Neural crest cell (in vitro differentiated cells): ENCODE data around the gene HNRNPD. TPM values are rescaled to one million over a fixed set of nuclear protein-coding genes. Genes with fewer than 3 reads are reported as not detected.
"Not testable (repeated sequence)": the region's sequence is repeated elsewhere in the genome, so short reads cannot be mapped to it uniquely, and the experiment has no call there.

Source experiments
- DNase-seq: peaks from one replicate; pipeline ENCODE4 v3.0.0; 2021; ENCODE audit warnings: low read depth, mixed read lengths, low spot score
- H3K27ac Mint-ChIP-seq: one replicate; pipeline ENCODE4 v1.8.0; 2021; ENCODE audit warnings: mild to moderate bottlenecking, mixed read lengths; ENCODE audit not compliant: unreplicated experiment
- H3K27me3 Mint-ChIP-seq: 2 replicates; pipeline ENCODE4 v1.8.0; 2021; ENCODE audit warnings: low read depth, mild to moderate bottlenecking, mixed read lengths
- H3K36me3 Mint-ChIP-seq: 2 replicates; pipeline ENCODE4 v1.8.0; 2021; ENCODE audit warnings: low read depth, mild to moderate bottlenecking, mixed read lengths
- H3K4me1 Mint-ChIP-seq: 2 replicates; pipeline ENCODE4 v1.8.0; 2021; ENCODE audit warnings: mixed read lengths
- H3K4me3 Mint-ChIP-seq: one replicate; pipeline ENCODE4 v1.8.0; 2021; ENCODE audit warnings: mild to moderate bottlenecking, mixed read lengths
- H3K9me3 Mint-ChIP-seq: 2 replicates; pipeline ENCODE4 v1.8.0; 2021; ENCODE audit warnings: mixed read lengths
- total RNA-seq: library from RNA; stranded (reverse); gene quantifications from 2 replicates; pipeline ENCODE4 v1.2.1, GENCODE V29; 2021
- TF ChIP-seq, protein P1 (sequence below): fragments of 200-600 bp; sonication (generic); conservative IDR thresholded peaks from 2 replicates; pipeline ENCODE4 v1.5.0; 2021; ENCODE audit warnings: antibody characterized with exemption, mild to moderate bottlenecking

HNRNPD gene
- total RNA-seq, 1 donor from 2014 or later, result 610 TPM

DNA sequence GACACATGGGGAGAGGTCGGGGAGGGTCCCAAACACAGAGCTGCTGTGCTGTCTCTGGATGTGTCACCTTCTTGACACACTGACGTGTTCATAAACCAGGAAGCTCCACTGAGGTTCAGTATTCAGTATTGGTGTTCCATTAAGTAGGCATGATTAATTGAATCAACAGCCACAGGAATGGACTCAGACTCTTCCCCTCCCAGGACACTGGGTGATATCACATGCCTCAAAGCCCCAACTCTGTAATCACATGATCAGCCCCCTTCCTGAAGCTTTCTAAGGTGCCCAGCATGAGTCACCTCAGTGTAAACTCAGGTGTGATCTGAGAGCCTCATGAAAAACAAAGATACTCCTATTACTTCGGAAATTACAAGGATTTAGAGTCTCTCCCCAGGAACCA lies 21.1 kb upstream of the HNRNPD start:
- Mint-ChIP-seq H3K36me3 (peaks cover 3% of the 10 kb centered on the region), H3K9me3 (no peaks in the 10 kb centered on the region), H3K4me1 (no peaks in the 10 kb centered on the region), H3K4me3 (no peak overlapping the region), H3K27me3 (no peaks in the 10 kb centered on the region), H3K27ac (no peak overlapping the region)
- no peak for DNase-seq
- TF ChIP-seq, protein P1, sequence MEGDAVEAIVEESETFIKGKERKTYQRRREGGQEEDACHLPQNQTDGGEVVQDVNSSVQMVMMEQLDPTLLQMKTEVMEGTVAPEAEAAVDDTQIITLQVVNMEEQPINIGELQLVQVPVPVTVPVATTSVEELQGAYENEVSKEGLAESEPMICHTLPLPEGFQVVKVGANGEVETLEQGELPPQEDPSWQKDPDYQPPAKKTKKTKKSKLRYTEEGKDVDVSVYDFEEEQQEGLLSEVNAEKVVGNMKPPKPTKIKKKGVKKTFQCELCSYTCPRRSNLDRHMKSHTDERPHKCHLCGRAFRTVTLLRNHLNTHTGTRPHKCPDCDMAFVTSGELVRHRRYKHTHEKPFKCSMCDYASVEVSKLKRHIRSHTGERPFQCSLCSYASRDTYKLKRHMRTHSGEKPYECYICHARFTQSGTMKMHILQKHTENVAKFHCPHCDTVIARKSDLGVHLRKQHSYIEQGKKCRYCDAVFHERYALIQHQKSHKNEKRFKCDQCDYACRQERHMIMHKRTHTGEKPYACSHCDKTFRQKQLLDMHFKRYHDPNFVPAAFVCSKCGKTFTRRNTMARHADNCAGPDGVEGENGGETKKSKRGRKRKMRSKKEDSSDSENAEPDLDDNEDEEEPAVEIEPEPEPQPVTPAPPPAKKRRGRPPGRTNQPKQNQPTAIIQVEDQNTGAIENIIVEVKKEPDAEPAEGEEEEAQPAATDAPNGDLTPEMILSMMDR, result no peak

DNA sequence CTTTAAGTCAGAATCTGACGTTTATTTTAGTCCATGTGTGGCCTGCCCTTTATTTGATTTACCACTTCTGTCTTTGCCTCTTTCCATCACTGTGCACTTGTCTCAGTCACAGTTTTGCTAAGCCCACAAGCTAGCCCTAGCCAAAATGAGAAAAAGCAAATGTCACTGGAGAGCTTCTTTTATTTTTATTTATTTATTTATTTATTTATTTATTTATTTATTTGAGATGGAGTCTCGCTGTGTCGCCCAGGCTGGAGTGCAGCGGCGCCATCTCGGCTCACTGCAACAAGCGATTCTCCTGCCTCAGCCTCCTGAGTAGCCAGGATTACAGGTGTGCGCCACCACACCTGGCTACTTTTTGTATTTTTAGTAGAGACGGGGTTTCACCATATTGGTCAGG lies 16.3 kb upstream of the HNRNPD start:
- not testable (repeated sequence) for DNase-seq, H3K4me3 Mint-ChIP-seq, H3K27me3 Mint-ChIP-seq, H3K36me3 Mint-ChIP-seq, H3K9me3 Mint-ChIP-seq, H3K4me1 Mint-ChIP-seq, H3K27ac Mint-ChIP-seq

DNA sequence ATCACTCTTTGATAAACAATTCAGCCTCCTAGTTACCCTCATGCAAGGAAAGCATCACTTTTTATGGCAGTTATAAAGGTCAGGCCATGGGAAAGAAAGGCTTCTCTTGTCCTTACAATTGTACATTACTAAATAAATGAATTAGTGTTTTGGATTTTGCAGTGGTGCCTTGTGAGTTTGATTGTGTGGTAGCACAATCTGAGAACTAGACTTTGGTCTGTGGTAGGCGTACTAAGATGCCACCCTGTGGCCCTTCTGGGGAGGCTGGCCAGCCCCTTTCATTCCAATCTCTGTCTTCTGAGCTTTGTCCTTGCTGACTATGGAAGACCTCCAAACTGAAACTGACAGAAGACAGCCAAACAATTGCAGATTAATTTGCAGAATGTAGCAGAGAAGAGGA lies 14.6 kb upstream of the HNRNPD start:
- TF ChIP-seq, protein P1, result no peak
- H3K27me3 Mint-ChIP-seq, result no peaks in the 10 kb centered on the region
- no peak overlapping the region for H3K4me3 Mint-ChIP-seq
- H3K36me3 Mint-ChIP-seq, result peaks cover 16% of the 10 kb centered on the region
- H3K27ac Mint-ChIP-seq, result no peak overlapping the region
- no peak for DNase-seq
- H3K9me3 Mint-ChIP-seq, result peaks cover 9% of the 10 kb centered on the region
- peaks cover 8% of the 10 kb centered on the region for H3K4me1 Mint-ChIP-seq

DNA sequence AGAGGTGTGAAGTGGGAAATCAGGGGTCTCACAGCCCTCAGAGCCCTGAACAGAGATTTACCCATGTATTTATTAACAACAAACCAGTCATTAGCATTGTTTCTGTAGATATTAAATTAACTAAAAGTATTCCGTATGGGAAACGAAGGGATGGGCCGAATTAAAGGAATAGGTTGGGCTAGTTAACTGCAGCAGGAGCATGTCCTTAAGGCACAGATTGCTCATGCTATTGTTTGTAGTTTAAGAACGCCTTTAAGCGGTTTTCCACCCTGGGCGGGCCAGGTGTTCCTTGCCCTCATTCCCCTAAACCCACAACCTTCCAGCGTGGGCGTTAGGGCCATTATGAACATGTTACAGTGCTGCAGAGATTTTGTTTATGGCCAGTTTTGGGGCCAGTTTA lies 12.5 kb upstream of the HNRNPD start:
- H3K4me3 Mint-ChIP-seq, H3K4me1 Mint-ChIP-seq, H3K27me3 Mint-ChIP-seq, H3K9me3 Mint-ChIP-seq, H3K27ac Mint-ChIP-seq, DNase-seq: not testable (repeated sequence)
- peaks cover 16% of the 10 kb centered on the region for H3K36me3 Mint-ChIP-seq

DNA sequence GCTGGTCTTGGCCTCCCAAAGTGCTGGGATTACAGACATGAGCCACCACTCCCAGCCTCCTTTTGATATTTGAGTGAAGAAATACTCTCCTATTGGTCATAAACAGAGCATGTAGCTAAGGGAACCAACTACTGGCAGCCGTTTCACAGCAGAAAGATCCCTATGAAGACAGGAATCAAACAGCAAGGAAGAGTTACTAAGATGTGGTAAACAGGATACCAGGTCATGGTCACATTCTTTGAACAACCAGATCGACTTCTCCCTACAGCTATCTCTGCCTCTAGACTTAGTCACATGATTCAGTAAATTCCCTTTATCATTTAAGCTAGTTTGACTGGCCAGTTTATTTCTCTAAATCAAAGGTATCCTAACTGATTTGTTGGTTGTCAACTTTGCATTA lies 9.0 kb upstream of the HNRNPD start:
- Mint-ChIP-seq H3K4me3 (no peak overlapping the region), H3K9me3 (peaks cover 9% of the 10 kb centered on the region), H3K36me3 (peaks cover 17% of the 10 kb centered on the region), H3K4me1 (peaks cover 8% of the 10 kb centered on the region), H3K27ac (no peak overlapping the region), H3K27me3 (no peaks in the 10 kb centered on the region)
- TF ChIP-seq, protein P1, result no peak
- DNase-seq, result no peak

DNA sequence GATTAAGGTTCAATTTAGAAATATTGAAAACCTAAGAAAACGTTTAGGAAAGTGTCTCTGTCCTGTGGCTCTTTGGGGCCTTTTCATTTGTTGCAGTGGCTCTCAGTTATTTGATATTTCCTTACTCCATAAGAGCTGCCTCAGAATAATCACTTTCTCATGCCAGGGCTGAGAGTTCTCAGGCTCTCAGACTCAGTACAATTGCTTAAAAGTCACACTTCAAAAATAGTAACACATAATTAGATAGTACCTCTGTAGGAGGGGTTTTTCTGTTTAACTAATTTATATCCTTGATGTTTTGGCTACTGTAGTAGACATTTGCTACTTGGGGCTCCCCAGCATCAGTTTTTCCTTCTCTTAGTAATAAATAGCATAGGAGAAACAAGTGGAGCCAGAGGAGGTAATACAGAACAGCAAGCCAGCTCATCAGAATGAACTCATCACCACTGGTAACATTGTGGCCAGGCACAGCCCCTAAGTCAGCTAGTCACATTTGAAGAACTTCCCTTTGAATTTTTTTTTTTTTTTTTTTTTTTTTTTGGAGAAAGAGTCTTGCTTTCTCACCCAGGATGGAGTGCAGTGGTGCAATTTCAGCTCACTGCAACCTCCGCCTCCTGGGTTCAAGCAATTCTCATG lies 8.0 kb upstream of the HNRNPD start:
- no peaks in the 10 kb centered on the region for H3K27me3 Mint-ChIP-seq
- H3K9me3 Mint-ChIP-seq, result peaks cover 8% of the 10 kb centered on the region
- no peak for DNase-seq
- peaks cover 19% of the 10 kb centered on the region for H3K36me3 Mint-ChIP-seq
- TF ChIP-seq, protein P1, result no peak
- no peak overlapping the region for H3K4me3 Mint-ChIP-seq
- H3K27ac Mint-ChIP-seq, result no peak overlapping the region
- peaks cover 8% of the 10 kb centered on the region for H3K4me1 Mint-ChIP-seq

DNA sequence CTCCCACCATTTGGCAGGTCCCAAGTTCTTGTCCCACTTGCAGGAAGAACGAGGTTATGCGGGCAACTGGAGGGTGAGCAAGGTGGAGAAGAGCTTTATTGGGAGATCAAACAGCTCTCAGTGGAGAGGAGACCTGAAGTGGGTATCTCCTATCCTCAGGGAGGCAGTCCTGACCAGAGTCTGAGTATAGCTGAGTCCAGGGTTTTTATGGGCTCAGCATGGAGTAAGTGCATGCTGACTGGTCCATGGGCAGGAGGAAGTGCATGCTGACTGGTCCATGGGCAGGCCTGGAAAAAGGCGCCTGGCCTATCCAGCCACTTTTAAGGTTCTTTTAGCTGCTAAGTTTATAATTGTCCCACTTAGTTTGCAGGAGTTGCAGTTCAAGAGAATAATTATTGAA lies 7.4 kb upstream of the HNRNPD start:
- H3K36me3 Mint-ChIP-seq, result peaks cover 22% of the 10 kb centered on the region
- H3K9me3 Mint-ChIP-seq, result peaks cover 4% of the 10 kb centered on the region
- H3K4me3 Mint-ChIP-seq, result no peak overlapping the region
- TF ChIP-seq, protein P1, result no peak
- H3K27ac Mint-ChIP-seq, result no peak overlapping the region
- H3K27me3 Mint-ChIP-seq, result no peaks in the 10 kb centered on the region
- DNase-seq, result no peak
- H3K4me1 Mint-ChIP-seq, result peaks cover 12% of the 10 kb centered on the region
